Fibroblast of skin of scalp (primary cell): ENCODE results near the gene SAMD9. TPM values are rescaled to one million over a fixed set of nuclear protein-coding genes. Genes with fewer than 3 reads are reported as not detected.
"Not testable (repeated sequence)": the region's sequence is repeated elsewhere in the genome, so short reads cannot be mapped to it uniquely, and the experiment has no call there.

Experiments used
- DNase-seq: peaks from one replicate; pipeline ENCODE4 v3.0.0-alpha.2; 2013
- polyA plus RNA-seq, 2 experiments: library from polyadenylated mRNA; unstranded; fragments of 120-200 nt; gene quantifications; one replicate each; pipeline ENCODE4 v1.2.1, GENCODE V29; 2013; ENCODE audit not compliant: insufficient read length in 2 of 2

The SAMD9 gene
- polyA plus RNA-seq (2013, experiment 1 of 2; ENCODE audit: insufficient read length): 4.5 TPM
- 5.4 TPM for polyA plus RNA-seq (2013, experiment 2 of 2; ENCODE audit: insufficient read length)

GRCh38 chr7:93117852-93118530 lies at the start of gene SAMD9:
SAMD9 (minus strand) TSS chr7:93117979; CDS start chr7:93106097, 11,882 bp downstream.
- DNase-seq: peak; percentile 88

GRCh38 chr7:93165447-93165846 lies 47.7 kb upstream of the SAMD9 start:
- no peak for DNase-seq

DNA sequence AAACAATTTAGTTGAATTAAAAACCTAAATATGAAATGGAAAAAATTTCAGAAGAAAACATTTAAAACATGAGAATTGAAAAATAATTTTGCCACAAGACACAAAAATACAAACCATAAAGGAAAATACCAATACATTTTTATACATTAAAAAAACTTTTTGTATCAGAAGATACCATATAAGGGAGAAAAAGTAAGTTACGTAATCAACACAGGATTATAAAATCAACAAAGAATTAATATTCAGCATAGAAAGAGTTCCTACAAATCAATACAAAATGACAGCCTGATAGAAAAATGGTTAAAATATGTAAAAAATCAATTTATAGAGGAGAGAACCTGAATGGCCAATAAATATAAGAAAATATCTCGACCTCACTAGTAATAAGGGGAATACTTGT lies 47.0 kb upstream of the SAMD9 start:
- DNase-seq: no peak

GRCh38 chr7:93161181-93161762 lies 43.5 kb upstream of the SAMD9 start:
- DNase-seq: no peak

GRCh38 chr7:93160410-93160809 lies 42.6 kb upstream of the SAMD9 start:
- DNase-seq: no peak

- DNase-seq: no peak
Observed at GRCh38 chr7:93159490-93159889, 41.7 kb upstream of the SAMD9 start.

DNA sequence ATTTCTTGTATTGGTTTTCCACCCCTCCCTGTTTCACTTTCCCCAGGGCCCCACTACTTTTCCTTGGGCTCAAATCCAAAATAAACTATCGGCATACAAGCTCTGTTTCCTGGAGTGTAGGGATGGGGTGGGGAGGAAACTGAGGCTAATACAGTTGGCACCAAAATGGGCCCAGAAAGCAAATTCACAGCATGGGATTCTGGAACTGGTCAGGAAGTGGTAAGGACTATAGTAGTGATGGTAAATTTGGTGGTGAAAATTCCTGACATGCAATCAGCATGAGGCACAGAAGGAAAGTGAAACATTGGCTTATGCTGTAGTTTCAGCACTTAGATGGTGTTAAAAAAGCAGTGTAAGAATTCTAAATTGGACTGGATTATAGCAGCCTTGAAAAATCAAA lies 39.1 kb upstream of the SAMD9 start:
- DNase-seq: peak; percentile 69

DNA sequence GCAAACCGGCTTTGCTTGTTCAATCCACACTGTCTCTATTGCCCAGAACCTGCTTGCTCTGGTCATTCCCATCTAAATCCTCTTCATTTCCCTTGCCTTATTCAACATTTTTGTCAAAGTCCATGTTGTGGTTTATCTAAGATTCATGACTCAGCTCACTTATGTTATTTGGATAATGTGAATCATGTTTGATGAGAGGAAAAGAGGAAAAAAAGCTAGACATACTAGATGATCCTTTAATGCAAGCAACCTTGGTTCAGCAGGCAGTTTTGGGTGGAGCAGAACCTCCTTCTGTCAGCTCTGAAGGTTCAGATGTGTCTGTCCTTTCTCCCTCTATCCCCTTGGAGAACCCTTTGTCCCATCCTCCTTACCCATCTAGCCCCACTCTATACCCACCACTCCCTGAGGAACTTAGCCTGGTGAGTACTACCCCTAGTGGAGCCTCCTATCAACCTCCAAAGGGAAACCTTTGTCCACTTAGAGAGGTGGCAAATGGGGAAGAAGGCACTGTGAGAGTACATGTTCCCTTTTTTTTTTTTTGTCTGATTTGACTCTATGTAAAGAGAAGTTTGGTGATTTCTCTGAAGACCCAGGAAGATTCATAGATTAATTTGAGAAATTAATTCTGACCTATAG lies 32.5 kb upstream of the SAMD9 start:
- DNase-seq: peak; percentile 68

GRCh38 chr7:93148727-93149126 lies 30.9 kb upstream of the SAMD9 start:
- no peak for DNase-seq

- DNase-seq: peak; percentile 14
Observed at GRCh38 chr7:93148144-93148543, 30.4 kb upstream of the SAMD9 start, which contains the start of gene SAMD9L. SAMD9L (minus strand) TSS chr7:93148385; CDS start chr7:93135971, 12,414 bp downstream.

- DNase-seq: peak; percentile 56
Observed at GRCh38 chr7:93147363-93147762, 29.6 kb upstream of the SAMD9 start.

DNA sequence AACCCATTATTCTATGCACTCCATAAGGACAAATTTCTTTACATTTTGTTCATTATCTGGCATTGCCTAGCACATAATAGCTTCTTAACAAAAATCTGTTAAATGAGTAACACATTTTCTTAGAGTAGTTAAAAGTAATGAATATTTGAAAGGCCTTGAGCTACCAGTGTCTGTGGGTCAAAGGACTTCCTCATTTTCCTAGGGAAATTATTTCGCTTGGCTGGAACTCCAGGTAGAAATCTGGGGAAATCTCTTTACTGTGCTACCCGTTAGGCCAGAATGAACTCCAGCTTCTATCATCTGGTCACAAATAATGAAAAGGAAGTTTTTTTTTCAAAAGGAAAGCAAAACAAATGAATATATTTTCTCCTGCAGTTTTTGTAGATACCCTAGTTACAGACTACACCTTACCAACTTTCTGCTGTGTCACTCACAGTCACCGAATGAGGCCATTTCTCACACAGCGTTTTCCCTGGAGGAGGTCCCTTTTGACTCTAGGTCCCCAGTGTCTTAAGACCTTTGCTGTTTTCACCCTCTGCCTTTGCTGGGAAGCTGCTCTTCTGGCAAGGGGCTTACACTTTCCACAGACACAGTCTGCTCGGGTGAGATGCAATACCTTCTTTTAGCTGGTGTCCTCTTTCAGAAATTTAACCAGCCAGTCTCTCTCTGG lies 28.8 kb upstream of the SAMD9 start:
- no peak for DNase-seq

DNA sequence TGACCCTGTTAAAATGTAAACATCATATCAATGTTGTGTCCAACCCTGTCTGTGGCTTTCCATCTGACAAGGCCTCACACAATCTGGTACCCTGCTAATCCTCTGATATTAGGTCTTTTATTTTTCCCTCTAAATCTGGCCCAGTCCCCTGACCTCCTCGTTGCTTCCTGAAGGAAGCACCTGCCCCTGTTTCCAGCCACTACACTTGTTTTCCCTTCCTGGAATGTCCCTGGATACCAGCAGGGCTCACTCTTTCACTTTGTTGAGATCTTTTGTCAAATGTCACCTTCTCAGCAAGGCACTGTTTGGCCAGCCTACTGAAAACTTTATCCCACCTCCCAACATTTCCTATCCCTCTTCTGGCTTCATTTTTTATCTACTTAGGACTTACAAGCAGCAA lies 28.3 kb upstream of the SAMD9 start:
- no peak for DNase-seq

DNA sequence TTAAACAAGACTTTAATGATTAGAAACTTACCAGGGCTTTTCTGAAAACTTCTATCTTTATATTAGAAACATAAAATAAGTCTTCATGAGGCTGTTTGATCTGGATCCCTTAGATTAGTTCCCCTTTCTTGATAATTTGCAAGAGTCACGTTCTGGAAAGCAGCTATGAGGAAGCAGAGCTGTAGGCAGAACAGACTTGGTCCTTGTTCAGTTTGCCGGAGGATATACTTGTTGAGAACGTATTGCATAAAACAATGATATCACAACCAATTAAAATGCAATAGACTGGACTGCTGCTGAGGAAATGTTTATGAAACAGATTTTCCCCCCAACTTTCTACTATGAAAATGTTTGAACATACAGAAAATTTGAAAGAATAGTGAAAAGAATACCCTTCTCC lies 27.6 kb upstream of the SAMD9 start:
- no peak for DNase-seq

- DNase-seq: peak; percentile 34
Observed at GRCh38 chr7:93142127-93142526, 24.3 kb upstream of the SAMD9 start.

GRCh38 chr7:93140582-93141191 lies 22.9 kb upstream of the SAMD9 start:
- DNase-seq: no peak

DNA sequence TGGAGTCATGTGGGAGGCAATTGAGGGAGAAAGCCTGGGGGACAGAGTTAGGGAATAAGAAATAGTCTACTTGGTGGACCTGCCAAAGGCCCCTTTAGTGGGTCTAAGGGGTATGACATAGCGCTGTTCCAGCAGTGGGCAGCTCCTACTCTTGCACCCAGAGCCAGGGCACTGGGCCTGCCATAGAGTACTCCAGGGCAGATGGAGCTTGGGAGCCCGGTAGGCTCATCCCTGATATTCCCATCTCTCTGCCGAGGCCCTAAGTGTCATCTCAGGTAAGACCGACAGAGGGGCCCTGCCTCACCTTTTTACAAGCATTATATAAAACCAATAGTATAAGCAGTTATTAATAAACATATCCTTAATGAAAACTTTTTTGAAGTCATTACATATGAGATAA lies 20.8 kb upstream of the SAMD9 start:
- DNase-seq: no peak

DNA sequence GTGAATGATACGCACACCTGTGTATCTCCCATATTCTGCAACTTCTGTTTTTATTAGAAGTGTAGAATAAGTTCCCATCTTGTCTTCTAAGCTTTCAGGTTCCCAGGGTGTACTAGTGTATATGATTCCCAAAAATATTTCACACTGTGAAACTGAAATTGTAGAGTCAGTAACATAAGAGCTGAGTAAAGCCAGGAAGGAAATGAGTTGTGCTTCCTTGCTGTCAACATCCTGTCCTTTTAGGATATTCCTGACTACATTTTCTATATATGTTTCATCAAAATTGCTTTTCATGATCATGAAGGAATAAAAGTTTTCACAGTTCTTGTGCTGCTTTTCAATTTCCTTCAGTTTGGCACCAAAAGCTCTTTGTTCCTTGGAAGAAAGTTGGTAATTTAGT lies 15.2 kb upstream of the SAMD9 start:
- no peak for DNase-seq

- DNase-seq: no peak
Observed at GRCh38 chr7:93132216-93132615, 14.4 kb upstream of the SAMD9 start.

DNA sequence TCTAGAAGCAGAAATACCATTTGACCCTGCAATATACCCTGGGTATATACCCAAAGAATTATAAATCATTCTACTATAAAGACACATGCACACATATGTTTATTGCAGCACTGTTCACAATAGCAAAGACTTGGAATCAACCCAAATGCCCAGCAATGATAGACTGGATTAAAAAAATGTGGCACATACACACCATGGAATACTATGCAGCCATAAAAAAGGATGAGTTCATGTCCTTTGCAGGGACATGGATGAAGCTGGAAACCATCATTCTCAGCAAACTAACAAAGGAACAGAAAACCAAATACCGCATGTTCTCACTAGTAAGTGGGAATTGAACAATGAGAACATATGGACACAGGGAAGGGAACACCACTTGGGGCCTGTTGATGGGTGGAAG lies 9.2 kb upstream of the SAMD9 start:
- not testable (repeated sequence) for DNase-seq

- DNase-seq: not testable (repeated sequence)
Observed at GRCh38 chr7:93123532-93123931, 5.8 kb upstream of the SAMD9 start.
